Body of pancreas (tissue), 4 donors: ENCODE data around the gene CD207.

Source experiments
- CTCF ChIP-seq, 7 experiments: fragments of 450-650 bp in 4 of 7; fragments of 200-600 bp in 3 of 7; sonication (generic) in 3 of 7; IDR thresholded peaks; one replicate each; pipeline ENCODE4 v1.5.1; 2016 to 2019; ENCODE audit warnings: antibody characterized with exemption in 7 of 7
- POLR2A ChIP-seq, 3 donors: fragments of 450-650 bp; IDR thresholded peaks; one replicate each; pipeline ENCODE4 v1.6.1; 2016; ENCODE audit warnings: antibody characterized with exemption in 3 of 3, mild to moderate bottlenecking in 2 of 3

- no peak for TF ChIP-seq CTCF (IDR thresholded peaks at IDR 0.05)
- TF ChIP-seq POLR2A (IDR thresholded peaks at IDR 0.05): no peak
Measured at GRCh38 chr2:70797506-70797905, 38.1 kb downstream of the CD207 start.
